ENCODE measurements around the gene CREBBP. TPM values are rescaled to one million over a fixed set of nuclear protein-coding genes. Genes with fewer than 3 reads are reported as not detected.
A peak's percentile ranks its signal among the peaks of the same experiment; 100 is the strongest.

The CREBBP gene
- total RNA-seq, 1 donor from 2014 or later: 53.0 TPM

DNA sequence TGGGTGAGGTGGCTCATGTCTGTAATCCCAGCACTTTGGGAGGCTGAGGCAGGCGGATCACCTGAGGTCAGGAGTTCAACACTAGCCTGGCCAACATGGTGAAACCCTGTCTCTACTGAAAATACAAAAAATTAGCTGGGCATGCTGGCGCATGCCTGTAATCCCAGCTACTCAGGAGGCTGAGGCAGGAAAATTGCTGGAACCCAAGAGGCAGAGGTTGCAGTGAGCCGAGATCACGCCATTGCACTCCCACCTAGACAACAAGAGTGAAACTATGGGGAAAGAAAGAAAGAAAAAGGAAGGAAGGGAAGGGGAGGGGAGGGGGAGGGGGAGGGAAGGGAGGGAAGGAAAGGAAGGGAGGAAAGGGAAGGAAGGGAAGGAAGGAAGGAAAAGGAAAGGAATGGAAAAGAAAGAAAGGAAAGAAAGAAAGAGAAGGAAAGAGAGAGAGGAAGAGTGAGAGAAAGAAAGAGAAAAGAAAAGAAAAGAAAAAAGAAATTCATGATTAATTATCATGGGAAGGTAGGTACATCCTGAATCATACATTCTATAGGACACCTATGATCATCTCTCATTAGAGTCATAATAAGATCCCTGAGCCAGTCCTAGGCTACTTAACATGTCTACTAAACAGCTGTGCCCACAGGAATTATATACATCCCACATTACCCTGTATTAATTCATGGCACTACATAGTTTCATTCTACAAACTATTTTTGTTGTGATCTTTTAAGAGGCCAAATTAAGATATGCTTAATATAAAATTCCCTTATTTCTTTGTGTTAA, 40.9 kb downstream of the CREBBP start:
- no peak overlapping the region for H3K9ac ChIP-seq (ENCODE audit: low read length)
- Mint-ChIP-seq H3K27ac (ENCODE audit: unreplicated experiment) (no peak overlapping the region), H3K27me3 (ENCODE audit: low read depth, unreplicated experiment) (no peaks in the 10 kb centered on the region), H3K9me3 (ENCODE audit: unreplicated experiment) (no peaks in the 10 kb centered on the region), H3K4me1 (ENCODE audit: low read depth, unreplicated experiment) (peaks cover 26% of the 10 kb centered on the region), H3K4me3 (ENCODE audit: unreplicated experiment) (no peak overlapping the region), H3K36me3 (ENCODE audit: low read depth, unreplicated experiment) (no peaks in the 10 kb centered on the region)
- H3K27me3 ChIP-seq (ENCODE audit: insufficient read depth, low read length): no peaks in the 10 kb centered on the region
- H3K36me3 ChIP-seq (ENCODE audit: insufficient read depth, low read length): no peaks in the 10 kb centered on the region
- H3K4me3 ChIP-seq (ENCODE audit: insufficient read depth, low read depth, low read length): no peak overlapping the region
- TF ChIP-seq EZH2 (IDR thresholded peaks at IDR 0.05; ENCODE audit: insufficient read depth, low read length): no peak
- TF ChIP-seq, protein P1, sequence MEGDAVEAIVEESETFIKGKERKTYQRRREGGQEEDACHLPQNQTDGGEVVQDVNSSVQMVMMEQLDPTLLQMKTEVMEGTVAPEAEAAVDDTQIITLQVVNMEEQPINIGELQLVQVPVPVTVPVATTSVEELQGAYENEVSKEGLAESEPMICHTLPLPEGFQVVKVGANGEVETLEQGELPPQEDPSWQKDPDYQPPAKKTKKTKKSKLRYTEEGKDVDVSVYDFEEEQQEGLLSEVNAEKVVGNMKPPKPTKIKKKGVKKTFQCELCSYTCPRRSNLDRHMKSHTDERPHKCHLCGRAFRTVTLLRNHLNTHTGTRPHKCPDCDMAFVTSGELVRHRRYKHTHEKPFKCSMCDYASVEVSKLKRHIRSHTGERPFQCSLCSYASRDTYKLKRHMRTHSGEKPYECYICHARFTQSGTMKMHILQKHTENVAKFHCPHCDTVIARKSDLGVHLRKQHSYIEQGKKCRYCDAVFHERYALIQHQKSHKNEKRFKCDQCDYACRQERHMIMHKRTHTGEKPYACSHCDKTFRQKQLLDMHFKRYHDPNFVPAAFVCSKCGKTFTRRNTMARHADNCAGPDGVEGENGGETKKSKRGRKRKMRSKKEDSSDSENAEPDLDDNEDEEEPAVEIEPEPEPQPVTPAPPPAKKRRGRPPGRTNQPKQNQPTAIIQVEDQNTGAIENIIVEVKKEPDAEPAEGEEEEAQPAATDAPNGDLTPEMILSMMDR (IDR thresholded peaks at IDR 0.05; ENCODE audit: insufficient read depth, low read depth, low read length): no peak
- no peak overlapping the region for H3K4me2 ChIP-seq (ENCODE audit: low read length)
- H3K79me2 ChIP-seq (ENCODE audit: insufficient read depth, low read length): peaks cover 92% of the 10 kb centered on the region
- H3K4me1 ChIP-seq (ENCODE audit: insufficient read depth, low read length): peaks cover 8% of the 10 kb centered on the region
- FAIRE-seq (no peak), DNase-seq (ENCODE audit: low read depth) (no peak)
- no peaks in the 10 kb centered on the region for H3K9me3 ChIP-seq (ENCODE audit: insufficient read depth, low read depth, low read length)
- H4K20me1 ChIP-seq (ENCODE audit: insufficient read depth, low read length): peaks cover 92% of the 10 kb centered on the region
- H3K27ac ChIP-seq (ENCODE audit: low read depth, low read length): no peak overlapping the region
- no peak overlapping the region for H2AFZ ChIP-seq (ENCODE audit: low read depth, low read length)

DNA sequence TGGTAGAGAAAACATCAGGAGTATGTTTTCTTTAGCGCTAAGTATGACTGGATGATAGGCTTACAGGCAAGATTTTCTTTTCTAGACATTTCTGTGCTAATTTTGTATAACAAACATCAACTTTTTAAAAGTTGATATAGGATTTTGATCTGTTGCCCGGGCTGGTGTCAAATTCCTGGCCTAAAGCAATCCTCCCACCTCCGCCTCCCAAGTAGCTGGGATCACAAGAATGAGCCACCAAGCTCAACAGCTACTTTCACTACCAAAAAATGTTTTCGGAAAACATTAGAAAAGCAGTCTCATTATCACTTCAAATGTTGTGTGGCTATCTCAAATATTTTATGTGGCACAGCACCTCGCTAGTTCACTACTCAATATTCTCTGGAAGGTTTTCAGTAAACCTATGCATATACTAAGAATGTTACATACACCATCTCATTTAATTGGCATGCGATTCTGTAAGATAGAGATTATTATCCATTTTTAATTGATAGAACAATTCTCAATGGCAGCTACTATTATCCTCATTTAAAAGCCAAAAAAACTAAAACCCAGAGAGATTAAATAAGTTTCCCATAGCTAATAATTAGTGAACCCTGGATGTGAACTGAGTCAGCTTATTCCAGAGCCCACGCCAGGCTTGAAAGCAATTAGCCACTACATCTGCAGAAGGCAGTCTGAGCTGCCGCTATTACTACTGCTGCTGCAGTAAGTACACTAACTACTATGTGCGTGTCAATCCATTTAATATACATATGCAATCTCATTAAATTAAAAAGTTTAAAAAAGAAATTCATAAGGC, 41.7 kb downstream of the CREBBP start:
- Mint-ChIP-seq H3K4me1 (ENCODE audit: low read depth, unreplicated experiment) (peaks cover 26% of the 10 kb centered on the region), H3K4me3 (ENCODE audit: unreplicated experiment) (no peak overlapping the region), H3K36me3 (ENCODE audit: low read depth, unreplicated experiment) (no peaks in the 10 kb centered on the region), H3K9me3 (ENCODE audit: unreplicated experiment) (no peaks in the 10 kb centered on the region), H3K27ac (ENCODE audit: unreplicated experiment) (no peak overlapping the region), H3K27me3 (ENCODE audit: low read depth, unreplicated experiment) (no peaks in the 10 kb centered on the region)
- Histone ChIP-seq H2AFZ (ENCODE audit: low read depth, low read length) (no peak overlapping the region), H3K9ac (ENCODE audit: low read length) (no peak overlapping the region), H3K4me1 (ENCODE audit: insufficient read depth, low read length) (peaks cover 8% of the 10 kb centered on the region), H3K27me3 (ENCODE audit: insufficient read depth, low read length) (no peaks in the 10 kb centered on the region), H3K4me2 (ENCODE audit: low read length) (peak overlapping the region; percentile 27), H3K9me3 (ENCODE audit: insufficient read depth, low read depth, low read length) (no peaks in the 10 kb centered on the region), H3K36me3 (ENCODE audit: insufficient read depth, low read length) (no peaks in the 10 kb centered on the region), H3K27ac (ENCODE audit: low read depth, low read length) (no peak overlapping the region), H4K20me1 (ENCODE audit: insufficient read depth, low read length) (peaks cover 93% of the 10 kb centered on the region), H3K4me3 (ENCODE audit: insufficient read depth, low read depth, low read length) (no peak overlapping the region), H3K79me2 (ENCODE audit: insufficient read depth, low read length) (peaks cover 94% of the 10 kb centered on the region)
- FAIRE-seq (no peak), DNase-seq (ENCODE audit: low read depth) (peak; percentile 37)
- no peak for TF ChIP-seq EZH2 (IDR thresholded peaks at IDR 0.05; ENCODE audit: insufficient read depth, low read length)
- TF ChIP-seq, protein P1 (IDR thresholded peaks at IDR 0.05; ENCODE audit: insufficient read depth, low read depth, low read length): no peak

All from astrocyte (in vitro differentiated cells and primary cell).